PC-9 (cell line): Measurements from ENCODE around the gene NASP. TPM values are rescaled to one million over a fixed set of nuclear protein-coding genes. Genes with fewer than 3 reads are reported as not detected.

Source experiments
- BruUV-seq: library from RNA; stranded (reverse); fragments of 400-500 nt; replicated peaks from 2 replicates; lab custom pipeline; 2021; lab: Mats Ljungman, UMichigan
- CTCF ChIA-PET: fragments of 300-600 bp; sonication (Branson Sonifier 250); formaldehyde crosslinking; loops from one replicate; lab custom pipeline; 2022; ENCODE audit warnings: antibody characterized with exemption; lab: Charles Lee
- POLR2A ChIA-PET: fragments of 300-600 bp; sonication (Branson Sonifier 250); formaldehyde crosslinking; loops from one replicate; lab custom pipeline; 2022; ENCODE audit warnings: antibody characterized with exemption; ENCODE audit not compliant: unreplicated experiment; lab: Charles Lee
- DNase-seq, 2 experiments: peaks; one replicate each; pipeline versions ENCODE4 v3.0.0 to v3.0.0-alpha.2; 2015 to 2022; ENCODE audit warnings: mixed read lengths in 1 of 2
- H2AFZ ChIP-seq: fragments of 200-600 bp; sonication (generic); 2 replicates; pipeline ENCODE4 v1.8.1; 2017; ENCODE audit warnings: antibody characterized with exemption
- H3F3A ChIP-seq: fragments of 200-600 bp; sonication (generic); 2 replicates; pipeline ENCODE4 v1.8.1; 2017; ENCODE audit warnings: antibody characterized with exemption, mild to moderate bottlenecking, low read depth; ENCODE audit not compliant: insufficient read depth
- H3K27ac ChIP-seq: fragments of 200-600 bp; sonication (generic); 2 replicates; pipeline ENCODE4 v1.6.1; 2016; ENCODE audit warnings: mixed run types
- H3K27me3 ChIP-seq: fragments of 200-600 bp; sonication (generic); 2 replicates; pipeline ENCODE4 v1.6.1; 2016; ENCODE audit warnings: low read depth, mixed run types; ENCODE audit not compliant: insufficient read depth
- H3K36me3 ChIP-seq: fragments of 200-600 bp; sonication (generic); 2 replicates; pipeline ENCODE4 v1.6.1; 2016; ENCODE audit warnings: low read depth, mixed run types
- H3K4me1 ChIP-seq: fragments of 200-600 bp; sonication (generic); replicated peaks from 2 replicates; pipeline ENCODE4 v1.6.1; 2016; ENCODE audit warnings: mixed run types; ENCODE audit not compliant: insufficient read depth
- H3K4me2 ChIP-seq: fragments of 200-600 bp; sonication (generic); 2 replicates; pipeline ENCODE4 v1.6.1; 2017; ENCODE audit warnings: mixed run types
- H3K4me3 ChIP-seq: fragments of 200-600 bp; sonication (generic); 2 replicates; pipeline ENCODE4 v1.6.1; 2016; ENCODE audit warnings: mixed run types
- H3K79me2 ChIP-seq: fragments of 200-600 bp; sonication (generic); 2 replicates; pipeline ENCODE4 v1.6.1; 2017; ENCODE audit warnings: low read depth, mixed run types
- H3K9me2 ChIP-seq: fragments of 200-600 bp; sonication (generic); 2 replicates; pipeline ENCODE4 v1.8.1; 2017; ENCODE audit warnings: mild to moderate bottlenecking; ENCODE audit not compliant: insufficient read depth
- H3K9me3 ChIP-seq: fragments of 200-600 bp; sonication (generic); 2 replicates; pipeline ENCODE4 v1.8.1; 2016; ENCODE audit warnings: low read depth; ENCODE audit not compliant: insufficient read depth
- H4K20me1 ChIP-seq: fragments of 200-600 bp; sonication (generic); 2 replicates; pipeline ENCODE4 v1.8.1; 2017; ENCODE audit not compliant: insufficient read depth
- EZH2 ChIP-seq: fragments of 200-600 bp; sonication (generic); IDR thresholded peaks from 2 replicates; pipeline ENCODE4 v1.8.0; 2017; ENCODE audit warnings: antibody characterized with exemption, low read depth
- intact Hi-C: fragments of 100-400 bp; cut with micrococcal nuclease; formaldehyde crosslinking; loops from one replicate; pipeline ENCODE4 v1.10.0; 2022; ENCODE audit not compliant: unreplicated experiment
- total RNA-seq: library from RNA; stranded (reverse); gene quantifications from 2 replicates; pipeline ENCODE4 v1.2.3, GENCODE V29; 2021
- TF ChIP-seq, protein P1 (sequence below): fragments of 200-600 bp; sonication (generic); conservative IDR thresholded peaks from 2 replicates; pipeline ENCODE4 v1.6.1; 2017; ENCODE audit warnings: mixed run types, antibody characterized with exemption, mild to moderate bottlenecking, moderate library complexity

NASP gene
- total RNA-seq, 1 experiment from 2014 or later: 221 TPM

DNA sequence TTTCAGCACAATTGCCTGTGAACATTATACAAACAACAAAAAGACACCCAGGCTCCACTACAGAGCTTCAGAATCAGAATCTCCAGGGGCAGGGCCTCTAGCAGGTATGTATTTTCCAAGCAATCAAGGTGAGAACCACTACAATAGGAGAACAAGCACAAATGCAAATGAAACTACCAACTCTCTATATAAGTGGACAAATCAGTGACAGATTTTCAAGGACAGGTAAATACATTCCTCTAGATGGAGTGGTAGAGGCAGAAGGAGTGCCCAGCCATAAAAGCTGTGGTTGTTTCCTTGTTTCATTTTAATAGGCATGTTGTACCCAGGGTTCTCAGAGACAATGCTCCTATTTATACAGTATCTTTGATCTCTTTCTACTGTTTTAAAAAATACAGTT lies 60.1 kb downstream of the NASP start:
- H3K79me2 ChIP-seq: peaks cover 3% of the 10 kb centered on the region; the same call in 1 of the 2 replicates
- H3K36me3 ChIP-seq: peaks cover 38% of the 10 kb centered on the region
- ChIA-PET POLR2A (no interaction called here), CTCF (interaction anchor here (0.5 to 0.9 kb wide), 2 partner anchors 200 to 219 kb away, joined by 3 read pairs; no protein-coding TSS in a partner anchor)
- no peaks in the 10 kb centered on the region for H3K9me3 ChIP-seq
- no TSS peak for BruUV-seq
- TF ChIP-seq EZH2: no peak
- TF ChIP-seq, protein P1, sequence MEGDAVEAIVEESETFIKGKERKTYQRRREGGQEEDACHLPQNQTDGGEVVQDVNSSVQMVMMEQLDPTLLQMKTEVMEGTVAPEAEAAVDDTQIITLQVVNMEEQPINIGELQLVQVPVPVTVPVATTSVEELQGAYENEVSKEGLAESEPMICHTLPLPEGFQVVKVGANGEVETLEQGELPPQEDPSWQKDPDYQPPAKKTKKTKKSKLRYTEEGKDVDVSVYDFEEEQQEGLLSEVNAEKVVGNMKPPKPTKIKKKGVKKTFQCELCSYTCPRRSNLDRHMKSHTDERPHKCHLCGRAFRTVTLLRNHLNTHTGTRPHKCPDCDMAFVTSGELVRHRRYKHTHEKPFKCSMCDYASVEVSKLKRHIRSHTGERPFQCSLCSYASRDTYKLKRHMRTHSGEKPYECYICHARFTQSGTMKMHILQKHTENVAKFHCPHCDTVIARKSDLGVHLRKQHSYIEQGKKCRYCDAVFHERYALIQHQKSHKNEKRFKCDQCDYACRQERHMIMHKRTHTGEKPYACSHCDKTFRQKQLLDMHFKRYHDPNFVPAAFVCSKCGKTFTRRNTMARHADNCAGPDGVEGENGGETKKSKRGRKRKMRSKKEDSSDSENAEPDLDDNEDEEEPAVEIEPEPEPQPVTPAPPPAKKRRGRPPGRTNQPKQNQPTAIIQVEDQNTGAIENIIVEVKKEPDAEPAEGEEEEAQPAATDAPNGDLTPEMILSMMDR: peak; percentile 53; the same call in 1 of the 2 replicates
- H3K4me3 ChIP-seq: no peak overlapping the region
- DNase-seq: peak in 1 of 2 experiments; percentile 65
- no peaks in the 10 kb centered on the region for H3K9me2 ChIP-seq
- H4K20me1 ChIP-seq: peaks cover 11% of the 10 kb centered on the region
- no peaks in the 10 kb centered on the region; the same call in 1 of the 2 replicates for H3K4me1 ChIP-seq
- intact Hi-C loops: loop anchor here (1.0 kb wide), 1 partner anchor 535 kb away; no protein-coding TSS in a partner anchor
- H3K27ac ChIP-seq: peak overlapping the region; percentile 62
- peaks cover 45% of the 10 kb centered on the region; the same call in 1 of the 2 replicates for H3F3A ChIP-seq
- H3K27me3 ChIP-seq: no peaks in the 10 kb centered on the region
- H3K4me2 ChIP-seq: no peak overlapping the region
- no peak overlapping the region for H2AFZ ChIP-seq

GRCh38 chr1:45644661-45645060 lies 60.8 kb downstream of the NASP start:
- TF ChIP-seq, protein P1: no peak
- no peak for TF ChIP-seq EZH2
- H3K4me1 ChIP-seq: no peaks in the 10 kb centered on the region; the same call in 1 of the 2 replicates
- no peak overlapping the region for H3K4me3 ChIP-seq
- H3F3A ChIP-seq: peaks cover 45% of the 10 kb centered on the region; the same call in 1 of the 2 replicates
- H3K79me2 ChIP-seq: peaks cover 6% of the 10 kb centered on the region; the same call in 1 of the 2 replicates
- no peaks in the 10 kb centered on the region for H3K9me2 ChIP-seq
- ChIA-PET CTCF (interaction anchor here (0.9 kb wide), 1 partner anchor 199 kb away, joined by 3 read pairs; no protein-coding TSS in a partner anchor), POLR2A (no interaction called here)
- no peaks in the 10 kb centered on the region for H3K27me3 ChIP-seq
- no peak for DNase-seq
- no peak overlapping the region for H3K4me2 ChIP-seq
- BruUV-seq: no TSS peak
- no peaks in the 10 kb centered on the region for H3K9me3 ChIP-seq
- peak overlapping the region; percentile 62 for H3K27ac ChIP-seq
- intact Hi-C loops: loop anchor here (1.0 kb wide), 1 partner anchor 535 kb away; no protein-coding TSS in a partner anchor
- H2AFZ ChIP-seq: no peak overlapping the region
- peaks cover 12% of the 10 kb centered on the region for H4K20me1 ChIP-seq
- peaks cover 40% of the 10 kb centered on the region for H3K36me3 ChIP-seq

- TF ChIP-seq EZH2: no peak
- TF ChIP-seq, protein P1: no peak
- peaks cover 17% of the 10 kb centered on the region for H4K20me1 ChIP-seq
- peaks cover 12% of the 10 kb centered on the region; the same call in 1 of the 2 replicates for H3K79me2 ChIP-seq
- no peak overlapping the region for H3K4me2 ChIP-seq
- DNase-seq: no peak
- no peak overlapping the region for H2AFZ ChIP-seq
- H3F3A ChIP-seq: peaks cover 37% of the 10 kb centered on the region; the same call in 1 of the 2 replicates
- H3K9me3 ChIP-seq: no peaks in the 10 kb centered on the region
- no peaks in the 10 kb centered on the region; the same call in 1 of the 2 replicates for H3K4me1 ChIP-seq
- intact Hi-C loops: no loop called here
- CTCF ChIA-PET: interaction anchor here (1.2 kb wide), 1 partner anchor 739 kb away, joined by 3 read pairs; no protein-coding TSS in a partner anchor
- no TSS peak for BruUV-seq
- no peak overlapping the region for H3K4me3 ChIP-seq
- peaks cover 37% of the 10 kb centered on the region for H3K36me3 ChIP-seq
- no peaks in the 10 kb centered on the region for H3K9me2 ChIP-seq
- H3K27me3 ChIP-seq: no peaks in the 10 kb centered on the region
- POLR2A ChIA-PET: interaction anchor here (0.7 kb wide), 1 partner anchor 13 kb away, joined by 4 read pairs; no protein-coding TSS in a partner anchor
- no peak overlapping the region for H3K27ac ChIP-seq
These were observed 63.6 kb downstream of the NASP start for GRCh38 chr1:45647248-45648021.
